ENCODE data around the gene TRIM38. TPM values are rescaled to one million over a fixed set of nuclear protein-coding genes. Genes with fewer than 3 reads are reported as not detected.

The TRIM38 gene
- total and polyA plus RNA-seq, 2 of the 13 experiments (the other 11 are each of a cell fraction or from before 2014, with no cell fraction given): 2.5 to 3.1 TPM

DNA sequence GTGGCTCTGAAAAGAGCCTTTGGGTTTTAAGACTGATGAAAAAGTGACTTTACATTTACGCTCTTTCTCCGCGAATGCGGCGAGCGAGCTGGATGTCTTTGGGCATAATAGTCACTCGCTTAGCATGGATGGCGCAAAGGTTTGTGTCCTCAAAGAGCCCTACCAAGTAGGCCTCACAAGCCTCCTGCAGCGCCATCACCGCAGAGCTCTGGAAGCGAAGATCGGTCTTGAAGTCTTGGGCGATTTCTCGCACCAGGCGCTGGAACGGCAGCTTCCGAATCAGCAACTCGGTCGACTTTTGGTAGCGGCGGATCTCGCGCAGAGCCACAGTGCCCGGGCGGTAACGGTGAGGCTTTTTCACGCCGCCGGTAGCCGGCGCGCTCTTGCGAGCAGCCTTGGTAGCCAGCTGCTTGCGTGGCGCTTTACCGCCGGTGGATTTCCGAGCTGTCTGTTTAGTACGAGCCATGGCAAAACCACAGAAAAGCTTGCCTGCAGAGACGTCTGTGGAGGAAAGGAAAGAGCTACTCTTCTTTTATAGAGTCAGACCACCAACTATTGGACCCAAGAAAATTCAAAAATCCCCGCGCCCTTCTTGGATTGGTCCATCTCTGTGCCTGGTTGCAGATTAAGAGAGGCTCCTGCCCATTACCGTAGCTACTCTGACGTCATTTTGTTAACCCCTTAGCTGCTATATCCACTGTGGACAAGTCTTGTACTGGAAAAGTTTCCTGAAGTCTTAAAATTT, 69.2 kb downstream of the TRIM38 start (continued):
- peak; percentile 92 for TF ChIP-seq ZNF749 (CRISPR knock-in tag; IDR thresholded peaks at IDR 0.05; ENCODE audit: borderline replicate concordance)
- peak; percentile 78 for TF ChIP-seq HOXA9 (CRISPR knock-in tag; IDR thresholded peaks at IDR 0.05; ENCODE audit: borderline replicate concordance)
- TF ChIP-seq, protein P1, sequence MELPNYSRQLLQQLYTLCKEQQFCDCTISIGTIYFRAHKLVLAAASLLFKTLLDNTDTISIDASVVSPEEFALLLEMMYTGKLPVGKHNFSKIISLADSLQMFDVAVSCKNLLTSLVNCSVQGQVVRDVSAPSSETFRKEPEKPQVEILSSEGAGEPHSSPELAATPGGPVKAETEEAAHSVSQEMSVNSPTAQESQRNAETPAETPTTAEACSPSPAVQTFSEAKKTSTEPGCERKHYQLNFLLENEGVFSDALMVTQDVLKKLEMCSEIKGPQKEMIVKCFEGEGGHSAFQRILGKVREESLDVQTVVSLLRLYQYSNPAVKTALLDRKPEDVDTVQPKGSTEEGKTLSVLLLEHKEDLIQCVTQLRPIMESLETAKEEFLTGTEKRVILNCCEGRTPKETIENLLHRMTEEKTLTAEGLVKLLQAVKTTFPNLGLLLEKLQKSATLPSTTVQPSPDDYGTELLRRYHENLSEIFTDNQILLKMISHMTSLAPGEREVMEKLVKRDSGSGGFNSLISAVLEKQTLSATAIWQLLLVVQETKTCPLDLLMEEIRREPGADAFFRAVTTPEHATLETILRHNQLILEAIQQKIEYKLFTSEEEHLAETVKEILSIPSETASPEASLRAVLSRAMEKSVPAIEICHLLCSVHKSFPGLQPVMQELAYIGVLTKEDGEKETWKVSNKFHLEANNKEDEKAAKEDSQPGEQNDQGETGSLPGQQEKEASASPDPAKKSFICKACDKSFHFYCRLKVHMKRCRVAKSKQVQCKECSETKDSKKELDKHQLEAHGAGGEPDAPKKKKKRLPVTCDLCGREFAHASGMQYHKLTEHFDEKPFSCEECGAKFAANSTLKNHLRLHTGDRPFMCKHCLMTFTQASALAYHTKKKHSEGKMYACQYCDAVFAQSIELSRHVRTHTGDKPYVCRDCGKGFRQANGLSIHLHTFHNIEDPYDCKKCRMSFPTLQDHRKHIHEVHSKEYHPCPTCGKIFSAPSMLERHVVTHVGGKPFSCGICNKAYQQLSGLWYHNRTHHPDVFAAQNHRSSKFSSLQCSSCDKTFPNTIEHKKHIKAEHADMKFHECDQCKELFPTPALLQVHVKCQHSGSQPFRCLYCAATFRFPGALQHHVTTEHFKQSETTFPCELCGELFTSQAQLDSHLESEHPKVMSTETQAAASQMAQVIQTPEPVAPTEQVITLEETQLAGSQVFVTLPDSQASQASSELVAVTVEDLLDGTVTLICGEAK (IDR thresholded peaks at IDR 0.05): no peak
- TF ChIP-seq, protein P1 (CRISPR knock-in tag; IDR thresholded peaks at IDR 0.05): peak; percentile 91
- TF ChIP-seq, protein P2, sequence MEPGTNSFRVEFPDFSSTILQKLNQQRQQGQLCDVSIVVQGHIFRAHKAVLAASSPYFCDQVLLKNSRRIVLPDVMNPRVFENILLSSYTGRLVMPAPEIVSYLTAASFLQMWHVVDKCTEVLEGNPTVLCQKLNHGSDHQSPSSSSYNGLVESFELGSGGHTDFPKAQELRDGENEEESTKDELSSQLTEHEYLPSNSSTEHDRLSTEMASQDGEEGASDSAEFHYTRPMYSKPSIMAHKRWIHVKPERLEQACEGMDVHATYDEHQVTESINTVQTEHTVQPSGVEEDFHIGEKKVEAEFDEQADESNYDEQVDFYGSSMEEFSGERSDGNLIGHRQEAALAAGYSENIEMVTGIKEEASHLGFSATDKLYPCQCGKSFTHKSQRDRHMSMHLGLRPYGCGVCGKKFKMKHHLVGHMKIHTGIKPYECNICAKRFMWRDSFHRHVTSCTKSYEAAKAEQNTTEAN (CRISPR knock-in tag; conservative IDR thresholded peaks at IDR 0.05): peak; percentile 59
- no peak for TF ChIP-seq LCORL (IDR thresholded peaks at IDR 0.05)
- TF ChIP-seq LCORL (CRISPR knock-in tag; IDR thresholded peaks at IDR 0.05): peak; percentile 37; the same call in 1 of the 2 replicates
- no peak for TF ChIP-seq RCOR2 (CRISPR knock-in tag; IDR thresholded peaks at IDR 0.05)
- TF ChIP-seq PITX1 (CRISPR knock-in tag; IDR thresholded peaks at IDR 0.05): peak; percentile 69; the same call in 1 of the 2 replicates
- TF ChIP-seq ZNF891 (CRISPR knock-in tag; IDR thresholded peaks at IDR 0.05): peak; percentile 97
- TF ChIP-seq, protein P3, sequence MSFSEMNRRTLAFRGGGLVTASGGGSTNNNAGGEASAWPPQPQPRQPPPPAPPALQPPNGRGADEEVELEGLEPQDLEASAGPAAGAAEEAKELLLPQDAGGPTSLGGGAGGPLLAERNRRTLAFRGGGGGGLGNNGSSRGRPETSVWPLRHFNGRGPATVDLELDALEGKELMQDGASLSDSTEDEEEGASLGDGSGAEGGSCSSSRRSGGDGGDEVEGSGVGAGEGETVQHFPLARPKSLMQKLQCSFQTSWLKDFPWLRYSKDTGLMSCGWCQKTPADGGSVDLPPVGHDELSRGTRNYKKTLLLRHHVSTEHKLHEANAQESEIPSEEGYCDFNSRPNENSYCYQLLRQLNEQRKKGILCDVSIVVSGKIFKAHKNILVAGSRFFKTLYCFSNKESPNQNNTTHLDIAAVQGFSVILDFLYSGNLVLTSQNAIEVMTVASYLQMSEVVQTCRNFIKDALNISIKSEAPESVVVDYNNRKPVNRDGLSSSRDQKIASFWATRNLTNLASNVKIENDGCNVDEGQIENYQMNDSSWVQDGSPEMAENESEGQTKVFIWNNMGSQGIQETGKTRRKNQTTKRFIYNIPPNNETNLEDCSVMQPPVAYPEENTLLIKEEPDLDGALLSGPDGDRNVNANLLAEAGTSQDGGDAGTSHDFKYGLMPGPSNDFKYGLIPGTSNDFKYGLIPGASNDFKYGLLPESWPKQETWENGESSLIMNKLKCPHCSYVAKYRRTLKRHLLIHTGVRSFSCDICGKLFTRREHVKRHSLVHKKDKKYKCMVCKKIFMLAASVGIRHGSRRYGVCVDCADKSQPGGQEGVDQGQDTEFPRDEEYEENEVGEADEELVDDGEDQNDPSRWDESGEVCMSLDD (CRISPR knock-in tag; IDR thresholded peaks at IDR 0.05; ENCODE audit: borderline replicate concordance): peak; percentile 48
- TF ChIP-seq SNRNP70 (IDR thresholded peaks at IDR 0.05; ENCODE audit: low read depth, low read length): no peak
- peak; percentile 89 for TF ChIP-seq SRY (CRISPR knock-in tag; IDR thresholded peaks at IDR 0.05)
- no peak for TF ChIP-seq ZNF138 (CRISPR knock-in tag; IDR thresholded peaks at IDR 0.05; ENCODE audit: low read depth)
- TF ChIP-seq, protein P4, sequence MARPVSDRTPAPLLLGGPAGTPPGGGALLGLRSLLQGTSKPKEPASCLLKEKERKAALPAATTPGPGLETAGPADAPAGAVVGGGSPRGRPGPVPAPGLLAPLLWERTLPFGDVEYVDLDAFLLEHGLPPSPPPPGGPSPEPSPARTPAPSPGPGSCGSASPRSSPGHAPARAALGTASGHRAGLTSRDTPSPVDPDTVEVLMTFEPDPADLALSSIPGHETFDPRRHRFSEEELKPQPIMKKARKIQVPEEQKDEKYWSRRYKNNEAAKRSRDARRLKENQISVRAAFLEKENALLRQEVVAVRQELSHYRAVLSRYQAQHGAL (CRISPR knock-in tag; IDR thresholded peaks at IDR 0.05; ENCODE audit: not compliant biosample characterization): peak; percentile 49
